Measurements from ENCODE around the gene SLC24A3.

The SLC24A3 gene

GRCh38 chr20:19711126-19711525 lies 498.7 kb downstream of the SLC24A3 start:
- Histone ChIP-seq H3F3A (ENCODE audit: low read depth) (no peaks in the 10 kb centered on the region), H3K36me3 (ENCODE audit: insufficient read depth, low read length) (no peaks in the 10 kb centered on the region), H4K20me1 (ENCODE audit: insufficient read depth, low read length, poor library complexity, severe bottlenecking) (no peaks in the 10 kb centered on the region), H3K27me3 (ENCODE audit: insufficient read depth, low read length, poor library complexity, severe bottlenecking) (no peaks in the 10 kb centered on the region), H3K4me2 (ENCODE audit: low read depth, low read length, poor library complexity, severe bottlenecking) (no peak overlapping the region), H3K4me1 (ENCODE audit: insufficient read depth, low read length, poor library complexity, severe bottlenecking) (no peaks in the 10 kb centered on the region), H2AFZ (ENCODE audit: low read length) (no peak overlapping the region), H3K9me2 (replicated peaks; ENCODE audit: low read depth, low read length) (no peaks in the 10 kb centered on the region), H3K9me3 (ENCODE audit: insufficient read depth, low read depth, low read length) (no peaks in the 10 kb centered on the region), H3K4me3 (ENCODE audit: low read length, poor library complexity, severe bottlenecking) (no peak overlapping the region), H3K9ac (ENCODE audit: low read depth, low read length, poor library complexity, severe bottlenecking) (no peak overlapping the region), H3K79me2 (ENCODE audit: insufficient read depth, low read length) (no peaks in the 10 kb centered on the region)
- TF ChIP-seq EZH2phosphoT487 (IDR thresholded peaks at IDR 0.05; ENCODE audit: borderline replicate concordance) (no peak), CTCF (conservative IDR thresholded peaks at IDR 0.05; ENCODE audit: low read length) (no peak)

- Histone ChIP-seq H3K9ac (ENCODE audit: low read depth, low read length, poor library complexity, severe bottlenecking) (no peak overlapping the region), H3K9me3 (ENCODE audit: insufficient read depth, low read depth, low read length) (peaks cover 4% of the 10 kb centered on the region; the same call in 1 of the 2 replicates), H2AFZ (ENCODE audit: low read length) (no peak overlapping the region), H3K9me2 (replicated peaks; ENCODE audit: low read depth, low read length) (no peaks in the 10 kb centered on the region), H3K4me3 (ENCODE audit: low read length, poor library complexity, severe bottlenecking) (no peak overlapping the region), H3K4me1 (ENCODE audit: insufficient read depth, low read length, poor library complexity, severe bottlenecking) (no peaks in the 10 kb centered on the region), H3K4me2 (ENCODE audit: low read depth, low read length, poor library complexity, severe bottlenecking) (no peak overlapping the region), H3K27me3 (ENCODE audit: insufficient read depth, low read length, poor library complexity, severe bottlenecking) (no peaks in the 10 kb centered on the region), H3K79me2 (ENCODE audit: insufficient read depth, low read length) (no peaks in the 10 kb centered on the region), H4K20me1 (ENCODE audit: insufficient read depth, low read length, poor library complexity, severe bottlenecking) (no peaks in the 10 kb centered on the region), H3K36me3 (ENCODE audit: insufficient read depth, low read length) (no peaks in the 10 kb centered on the region), H3F3A (ENCODE audit: low read depth) (no peaks in the 10 kb centered on the region)
- TF ChIP-seq EZH2phosphoT487 (IDR thresholded peaks at IDR 0.05; ENCODE audit: borderline replicate concordance) (no peak), CTCF (conservative IDR thresholded peaks at IDR 0.05; ENCODE audit: low read length) (no peak)
These were observed 500.3 kb downstream of the SLC24A3 start for GRCh38 chr20:19712721-19713260.

GRCh38 chr20:19713822-19714578 lies 501.6 kb downstream of the SLC24A3 start:
- Histone ChIP-seq H3K9ac (ENCODE audit: low read depth, low read length, poor library complexity, severe bottlenecking) (no peak overlapping the region), H3K9me2 (replicated peaks; ENCODE audit: low read depth, low read length) (no peaks in the 10 kb centered on the region), H2AFZ (ENCODE audit: low read length) (no peak overlapping the region), H3F3A (ENCODE audit: low read depth) (no peaks in the 10 kb centered on the region), H3K79me2 (ENCODE audit: insufficient read depth, low read length) (no peaks in the 10 kb centered on the region), H3K4me3 (ENCODE audit: low read length, poor library complexity, severe bottlenecking) (no peak overlapping the region), H3K27me3 (ENCODE audit: insufficient read depth, low read length, poor library complexity, severe bottlenecking) (no peaks in the 10 kb centered on the region), H3K4me2 (ENCODE audit: low read depth, low read length, poor library complexity, severe bottlenecking) (no peak overlapping the region), H3K4me1 (ENCODE audit: insufficient read depth, low read length, poor library complexity, severe bottlenecking) (no peaks in the 10 kb centered on the region), H4K20me1 (ENCODE audit: insufficient read depth, low read length, poor library complexity, severe bottlenecking) (no peaks in the 10 kb centered on the region), H3K36me3 (ENCODE audit: insufficient read depth, low read length) (no peaks in the 10 kb centered on the region), H3K9me3 (ENCODE audit: insufficient read depth, low read depth, low read length) (peaks cover 4% of the 10 kb centered on the region; the same call in 1 of the 2 replicates)
- TF ChIP-seq EZH2phosphoT487 (IDR thresholded peaks at IDR 0.05; ENCODE audit: borderline replicate concordance): no peak
- no peak for TF ChIP-seq CTCF (conservative IDR thresholded peaks at IDR 0.05; ENCODE audit: low read length)
